ENCODE data around the gene CBL. TPM values are rescaled to one million over a fixed set of nuclear protein-coding genes. Genes with fewer than 3 reads are reported as not detected.

Gene CBL
- polyA plus RNA-seq, 3 donors, result 7.6 to 24.0 (median 23.1) TPM

DNA sequence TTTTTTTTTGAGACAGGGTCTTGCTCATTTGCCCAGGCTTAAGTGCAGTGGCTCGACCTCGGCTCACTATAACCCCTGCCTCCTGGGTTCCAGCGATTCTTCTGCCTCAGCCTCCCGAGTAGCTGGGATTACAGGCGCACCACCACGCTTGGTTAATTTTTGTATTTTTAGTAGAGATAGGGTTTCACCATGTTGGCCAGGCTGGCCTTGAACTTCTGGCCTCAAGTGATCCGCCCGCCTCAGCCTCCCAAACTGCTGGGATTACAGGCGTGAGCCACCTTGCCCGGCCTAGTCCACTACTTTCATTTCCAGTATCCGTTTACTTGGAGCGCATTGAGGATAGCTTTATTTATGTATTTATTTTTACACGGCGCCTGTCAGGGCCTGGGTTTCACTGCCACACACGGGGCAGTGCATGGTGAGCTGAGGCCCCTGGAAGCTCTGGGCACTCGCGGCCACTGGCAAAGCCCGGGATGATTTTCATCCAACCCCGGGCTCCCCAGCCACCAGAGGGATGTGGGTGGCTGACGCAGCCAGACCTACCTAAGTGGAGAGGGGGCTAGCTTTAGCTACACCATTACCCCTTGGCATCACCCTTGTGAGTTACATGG, 116.9 kb downstream of the CBL start:
- intact Hi-C loops (cut with micrococcal nuclease), result no loop called here
- no peak overlapping the region for H3K4me3 ChIP-seq (replicated peaks in 1 of 3; ENCODE audit: low read depth in 2 of 3, low read length in 3 of 3)
- H3K79me2 ChIP-seq (ENCODE audit: insufficient read depth, low read length), result no peaks in the 10 kb centered on the region
- no peaks in the 10 kb centered on the region for H3K9me3 ChIP-seq (replicated peaks in 1 of 2; ENCODE audit: control insufficient read depth in 1 of 2, insufficient read depth in 1 of 2, low read length in 2 of 2)
- H3K27ac Mint-ChIP-seq, result no peak overlapping the region
- H3K4me3 Mint-ChIP-seq, result no peak overlapping the region
- no peak for DNase-seq
- H3K36me3 ChIP-seq (replicated peaks in 1 of 2; ENCODE audit: control insufficient read depth in 1 of 2, insufficient read depth in 2 of 2, low read length in 2 of 2), result no peaks in the 10 kb centered on the region
- WGBS (ENCODE audit: insufficient coverage), result 100% methylated on average over 1 of the region's 20 CpGs
- peaks cover 10 to 40% of the 10 kb centered on the region in 2 donors for H3K27me3 ChIP-seq (ENCODE audit: control insufficient read depth in 2 of 2, insufficient read depth in 2 of 2, low read length in 2 of 2)
- no peak overlapping the region for H3K9ac ChIP-seq (ENCODE audit: insufficient read depth, low read length, poor library complexity, severe bottlenecking)
- TF ChIP-seq, protein P1, sequence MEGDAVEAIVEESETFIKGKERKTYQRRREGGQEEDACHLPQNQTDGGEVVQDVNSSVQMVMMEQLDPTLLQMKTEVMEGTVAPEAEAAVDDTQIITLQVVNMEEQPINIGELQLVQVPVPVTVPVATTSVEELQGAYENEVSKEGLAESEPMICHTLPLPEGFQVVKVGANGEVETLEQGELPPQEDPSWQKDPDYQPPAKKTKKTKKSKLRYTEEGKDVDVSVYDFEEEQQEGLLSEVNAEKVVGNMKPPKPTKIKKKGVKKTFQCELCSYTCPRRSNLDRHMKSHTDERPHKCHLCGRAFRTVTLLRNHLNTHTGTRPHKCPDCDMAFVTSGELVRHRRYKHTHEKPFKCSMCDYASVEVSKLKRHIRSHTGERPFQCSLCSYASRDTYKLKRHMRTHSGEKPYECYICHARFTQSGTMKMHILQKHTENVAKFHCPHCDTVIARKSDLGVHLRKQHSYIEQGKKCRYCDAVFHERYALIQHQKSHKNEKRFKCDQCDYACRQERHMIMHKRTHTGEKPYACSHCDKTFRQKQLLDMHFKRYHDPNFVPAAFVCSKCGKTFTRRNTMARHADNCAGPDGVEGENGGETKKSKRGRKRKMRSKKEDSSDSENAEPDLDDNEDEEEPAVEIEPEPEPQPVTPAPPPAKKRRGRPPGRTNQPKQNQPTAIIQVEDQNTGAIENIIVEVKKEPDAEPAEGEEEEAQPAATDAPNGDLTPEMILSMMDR (IDR thresholded peaks at IDR 0.05), result no peak
- H3K4me1 ChIP-seq (ENCODE audit: control insufficient read depth in 1 of 2, insufficient read depth in 2 of 2, low read length in 2 of 2), result peaks cover 20% of the 10 kb centered on the region in 2 donors
- no peak overlapping the region for H3K4me2 ChIP-seq (replicated peaks; ENCODE audit: extremely low read depth, low read length, poor library complexity, severe bottlenecking)
- H4K20me1 ChIP-seq (ENCODE audit: insufficient read depth, low read length), result no peaks in the 10 kb centered on the region
- H3K27me3 Mint-ChIP-seq (ENCODE audit: low read depth in 3 of 3), result peaks cover 38 to 43% (median 40%) of the 10 kb centered on the region in 3 donors
- H3K4me1 Mint-ChIP-seq, result peaks cover 22% of the 10 kb centered on the region
- no peak overlapping the region for H3K27ac ChIP-seq (ENCODE audit: low read depth in 1 of 2, low read length in 2 of 2)
- peaks cover 0 to 8% of the 10 kb centered on the region in 2 donors for H3K36me3 Mint-ChIP-seq
- H2AFZ ChIP-seq (ENCODE audit: insufficient read depth, low read depth, low read length, poor library complexity, severe bottlenecking), result no peak overlapping the region
- H3K9me3 Mint-ChIP-seq, result peaks cover 0 to 5% (median 0%) of the 10 kb centered on the region in 7 donors

DNA sequence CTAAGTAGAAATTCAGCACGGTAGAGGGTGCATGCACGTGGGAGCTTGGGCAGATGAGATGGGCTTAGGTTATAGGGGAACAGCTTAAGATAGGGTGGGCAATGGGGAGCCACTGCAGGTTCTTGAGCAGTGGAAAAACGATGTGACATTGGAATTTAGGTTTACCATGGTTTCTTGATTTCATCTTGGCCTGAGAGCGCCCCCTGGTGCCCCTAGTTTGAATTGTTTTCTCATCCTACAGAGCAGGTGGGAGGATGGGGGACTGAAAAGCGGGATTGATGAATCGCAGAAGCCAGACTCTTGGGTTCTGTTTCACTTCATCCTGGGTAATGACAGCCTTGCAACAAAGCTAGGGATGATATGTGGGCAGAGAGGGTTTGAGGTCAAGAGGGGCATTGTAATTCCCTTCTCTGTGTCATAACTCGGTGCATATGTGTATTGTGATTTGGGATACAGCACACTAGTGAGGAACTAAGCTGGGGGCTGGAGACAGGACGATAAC, 117.4 kb downstream of the CBL start:
- Histone ChIP-seq H4K20me1 (ENCODE audit: insufficient read depth, low read length) (no peaks in the 10 kb centered on the region), H3K4me3 (replicated peaks in 1 of 3; ENCODE audit: low read depth in 2 of 3, low read length in 3 of 3) (no peak overlapping the region), H3K27ac (ENCODE audit: low read depth in 1 of 2, low read length in 2 of 2) (no peak overlapping the region), H3K9me3 (replicated peaks in 1 of 2; ENCODE audit: control insufficient read depth in 1 of 2, insufficient read depth in 1 of 2, low read length in 2 of 2) (no peaks in the 10 kb centered on the region), H3K9ac (ENCODE audit: insufficient read depth, low read length, poor library complexity, severe bottlenecking) (no peak overlapping the region), H3K79me2 (ENCODE audit: insufficient read depth, low read length) (no peaks in the 10 kb centered on the region), H2AFZ (ENCODE audit: insufficient read depth, low read depth, low read length, poor library complexity, severe bottlenecking) (no peak overlapping the region), H3K4me1 (ENCODE audit: control insufficient read depth in 1 of 2, insufficient read depth in 2 of 2, low read length in 2 of 2) (peaks cover 20% of the 10 kb centered on the region in 2 donors), H3K4me2 (replicated peaks; ENCODE audit: extremely low read depth, low read length, poor library complexity, severe bottlenecking) (no peak overlapping the region), H3K36me3 (replicated peaks in 1 of 2; ENCODE audit: control insufficient read depth in 1 of 2, insufficient read depth in 2 of 2, low read length in 2 of 2) (no peaks in the 10 kb centered on the region), H3K27me3 (ENCODE audit: control insufficient read depth in 2 of 2, insufficient read depth in 2 of 2, low read length in 2 of 2) (peaks cover 7 to 34% of the 10 kb centered on the region in 2 donors)
- Mint-ChIP-seq H3K4me3 (no peak overlapping the region), H3K27ac (no peak overlapping the region), H3K27me3 (ENCODE audit: low read depth in 3 of 3) (peaks cover 32 to 39% (median 39%) of the 10 kb centered on the region in 3 donors), H3K36me3 (peaks cover 0 to 7% of the 10 kb centered on the region in 2 donors), H3K4me1 (peaks cover 21% of the 10 kb centered on the region), H3K9me3 (peaks cover 0 to 5% (median 0%) of the 10 kb centered on the region in 7 donors)
- WGBS (ENCODE audit: insufficient coverage), result 21% methylated on average over 7 of the region's 8 CpGs
- TF ChIP-seq, protein P1 (IDR thresholded peaks at IDR 0.05), result peak; percentile 92
- intact Hi-C loops (cut with micrococcal nuclease), result no loop called here
- peak; percentile 40 to 52 (median 47) for DNase-seq

Data from CD14-positive monocyte (primary cell).